Keratinocyte (primary cell): ENCODE measurements around the gene HEATR9. TPM values are rescaled to one million over a fixed set of nuclear protein-coding genes. Genes with fewer than 3 reads are reported as not detected.

Source experiments
- DNase-seq: peaks from one replicate; pipeline ENCODE4 v3.0.0-alpha.2; 2011; ENCODE audit warnings: low read depth, missing footprints, low spot score
- FAIRE-seq: peaks from 2 replicates; lab custom pipeline; 2011; peaks lifted over from hg19 to GRCh38; lab: Jason Lieb, UNC
- H2AFZ ChIP-seq: 2 replicates; pipeline ENCODE4 v1.6.0; 2012; ENCODE audit warnings: low read length, control low read depth, inconsistent platforms; ENCODE audit not compliant: control insufficient read depth
- H3K27ac ChIP-seq: 2 replicates; pipeline ENCODE4 v1.5.1; 2011; ENCODE audit warnings: low read length; ENCODE audit not compliant: control insufficient read depth, insufficient read depth
- H3K27me3 ChIP-seq: 3 replicates; pipeline ENCODE4 v1.6.0; 2011; ENCODE audit warnings: low read length; ENCODE audit not compliant: control insufficient read depth, insufficient read depth; ENCODE audit errors: extremely low read depth
- H3K36me3 ChIP-seq, 2 experiments: 2 replicates in 1 of 2; 3 replicates in 1 of 2; pipeline ENCODE4 v1.5.1; 2011; ENCODE audit warnings: low read length in 2 of 2, mild to moderate bottlenecking in 1 of 2; ENCODE audit not compliant: control insufficient read depth in 2 of 2, insufficient read depth in 2 of 2; ENCODE audit errors: extremely low read depth in 1 of 2
- H3K4me1 ChIP-seq: 3 replicates; pipeline ENCODE4 v1.5.1; 2011; ENCODE audit warnings: low read length; ENCODE audit not compliant: control insufficient read depth, insufficient read depth; ENCODE audit errors: extremely low read depth
- H3K4me2 ChIP-seq: 3 replicates; pipeline ENCODE4 v1.6.0; 2011; ENCODE audit warnings: low read depth, low read length; ENCODE audit not compliant: control insufficient read depth, insufficient read depth; ENCODE audit errors: extremely low read depth
- H3K4me3 ChIP-seq, 3 experiments: fragments of 200-600 bp in 1 of 3; sonication (generic) in 1 of 3; 2 replicates in 2 of 3; 3 replicates in 1 of 3; pipeline ENCODE4 v1.5.1; 2011 to 2016; ENCODE audit warnings: low read length in 3 of 3, mild to moderate bottlenecking in 3 of 3, control low read depth in 2 of 3, inconsistent platforms in 1 of 3, low read depth in 1 of 3, mixed read lengths in 1 of 3, mixed run types in 1 of 3, moderate library complexity in 1 of 3; ENCODE audit not compliant: control insufficient read depth in 2 of 3, insufficient read depth in 2 of 3; ENCODE audit errors: extremely low read depth in 1 of 3
- H3K79me2 ChIP-seq: 2 replicates; pipeline ENCODE4 v1.6.0; 2012; ENCODE audit warnings: low read length; ENCODE audit not compliant: control insufficient read depth, insufficient read depth
- H3K9ac ChIP-seq: 3 replicates; pipeline ENCODE4 v1.6.0; 2011; ENCODE audit warnings: low read length; ENCODE audit not compliant: control insufficient read depth, insufficient read depth; ENCODE audit errors: extremely low read depth
- H3K9me1 ChIP-seq: 3 replicates; pipeline ENCODE4 v1.6.0; 2011; ENCODE audit warnings: low read length; ENCODE audit not compliant: control insufficient read depth, insufficient read depth; ENCODE audit errors: extremely low read depth
- H3K9me3 ChIP-seq: 2 replicates; pipeline ENCODE4 v1.5.1; 2012; ENCODE audit warnings: low read depth, low read length; ENCODE audit not compliant: control insufficient read depth
- H4K20me1 ChIP-seq: 3 replicates; pipeline ENCODE4 v1.6.0; 2011; ENCODE audit warnings: low read length; ENCODE audit not compliant: control insufficient read depth, insufficient read depth; ENCODE audit errors: extremely low read depth
- EZH2 ChIP-seq: IDR thresholded peaks from one replicate; pipeline ENCODE4 v1.6.1; 2012; ENCODE audit warnings: inconsistent platforms, mild to moderate bottlenecking, low read length, moderate library complexity
- dilution Hi-C: fragments of 300-500 bp; cut with MboI; formaldehyde crosslinking; loops from one replicate; pipeline ENCODE4 v1.7.0; 2020; ENCODE audit warnings: low sequenced_read_pairs; ENCODE audit not compliant: extremely low pct_ligation_motif_present
- polyA plus RNA-seq, 5 experiments: library from polyadenylated mRNA; depleted of rRNA in 3 of 5; stranded (reverse) in 3 of 5; stranded (forward) in 1 of 5; unstranded in 1 of 5; fragments of >200 nt; gene quantifications; 1 replicate in 1 of 5; 2 replicates in 3 of 5; 3 replicates in 1 of 5; pipeline versions ENCODE4 v1.2.1 to v1.2.3, GENCODE V29; 2011 to 2012; ENCODE audit warnings: missing spikeins in 2 of 5, low read depth in 1 of 5, low replicate concordance in 1 of 5
- TF ChIP-seq, protein P1 (sequence below), 3 experiments: IDR thresholded peaks in 1 of 3; conservative IDR thresholded peaks in 1 of 3; optimal IDR thresholded peaks in 1 of 3; 2 replicates in 2 of 3; 3 replicates in 1 of 3; pipeline versions ENCODE3 to v1.5.1; 2011; ENCODE audit warnings: low read length in 3 of 3, mild to moderate bottlenecking in 3 of 3, moderate library complexity in 2 of 3, control low read depth in 1 of 3, inconsistent platforms in 1 of 3; ENCODE audit not compliant: insufficient read depth in 2 of 3; ENCODE audit errors: extremely low read depth in 1 of 3

Gene HEATR9
- polyA plus RNA-seq, 1 donor (not counting 4 experiments of a cell fraction or from before 2014, with no cell fraction given) = not detected

DNA sequence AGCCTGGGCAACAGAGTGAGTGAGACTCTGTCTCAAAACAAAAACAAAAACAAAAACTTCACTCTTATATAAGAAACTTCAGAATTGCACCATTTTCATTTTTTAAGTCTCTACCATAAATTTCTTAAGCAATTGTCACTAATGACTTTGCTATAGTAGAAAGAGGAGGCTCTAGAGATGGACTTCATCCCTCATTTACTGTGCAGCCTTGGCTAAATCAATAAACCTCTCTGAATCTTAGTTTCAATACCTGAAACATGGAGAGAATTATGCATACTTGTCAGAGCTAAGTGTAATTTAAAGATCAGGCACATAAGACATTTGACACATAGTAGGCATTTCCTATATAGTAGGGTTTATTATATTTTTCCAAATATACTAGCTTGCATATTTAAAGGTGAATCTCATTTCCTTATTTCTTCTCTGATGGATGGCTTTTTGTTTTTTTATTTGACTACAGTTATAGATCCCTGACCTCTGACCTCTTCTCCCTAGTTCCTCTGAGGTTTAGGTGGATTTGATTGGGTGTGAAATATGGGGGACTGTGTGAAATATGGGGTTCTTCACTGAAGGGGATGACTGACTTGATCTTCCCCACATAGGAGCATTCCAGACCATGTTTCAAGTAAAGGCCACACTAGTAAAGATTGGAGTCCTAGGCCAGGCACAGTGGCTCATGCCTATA, 8.8 kb upstream of the HEATR9 start:
- Histone ChIP-seq H2AFZ (no peak overlapping the region), H3K9ac (no peak overlapping the region), H3K79me2 (no peaks in the 10 kb centered on the region), H3K27me3 (no peaks in the 10 kb centered on the region), H3K4me2 (no peak overlapping the region), H3K9me3 (no peaks in the 10 kb centered on the region), H3K4me1 (peaks cover 5% of the 10 kb centered on the region), H3K4me3 (no peak overlapping the region), H3K36me3 (no peaks in the 10 kb centered on the region), H3K9me1 (no peaks in the 10 kb centered on the region), H3K27ac (no peak overlapping the region), H4K20me1 (no peaks in the 10 kb centered on the region)
- DNase-seq (no peak), FAIRE-seq (no peak)
- TF ChIP-seq, protein P1, sequence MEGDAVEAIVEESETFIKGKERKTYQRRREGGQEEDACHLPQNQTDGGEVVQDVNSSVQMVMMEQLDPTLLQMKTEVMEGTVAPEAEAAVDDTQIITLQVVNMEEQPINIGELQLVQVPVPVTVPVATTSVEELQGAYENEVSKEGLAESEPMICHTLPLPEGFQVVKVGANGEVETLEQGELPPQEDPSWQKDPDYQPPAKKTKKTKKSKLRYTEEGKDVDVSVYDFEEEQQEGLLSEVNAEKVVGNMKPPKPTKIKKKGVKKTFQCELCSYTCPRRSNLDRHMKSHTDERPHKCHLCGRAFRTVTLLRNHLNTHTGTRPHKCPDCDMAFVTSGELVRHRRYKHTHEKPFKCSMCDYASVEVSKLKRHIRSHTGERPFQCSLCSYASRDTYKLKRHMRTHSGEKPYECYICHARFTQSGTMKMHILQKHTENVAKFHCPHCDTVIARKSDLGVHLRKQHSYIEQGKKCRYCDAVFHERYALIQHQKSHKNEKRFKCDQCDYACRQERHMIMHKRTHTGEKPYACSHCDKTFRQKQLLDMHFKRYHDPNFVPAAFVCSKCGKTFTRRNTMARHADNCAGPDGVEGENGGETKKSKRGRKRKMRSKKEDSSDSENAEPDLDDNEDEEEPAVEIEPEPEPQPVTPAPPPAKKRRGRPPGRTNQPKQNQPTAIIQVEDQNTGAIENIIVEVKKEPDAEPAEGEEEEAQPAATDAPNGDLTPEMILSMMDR (optimal IDR thresholded peaks at IDR 0.05 in 1 of 3, IDR thresholded peaks at IDR 0.05 in 1 of 3, conservative IDR thresholded peaks at IDR 0.05 in 1 of 3; ENCODE audit: extremely low read depth in 1 of 3, insufficient read depth in 2 of 3, low read length in 3 of 3) = no peak
- TF ChIP-seq EZH2 = no peak
- dilution Hi-C loops = no loop called here

- dilution Hi-C loops = no loop called here
- no peaks in the 10 kb centered on the region for H3K9me3 ChIP-seq
- H3K9me1 ChIP-seq = no peaks in the 10 kb centered on the region
Observed at GRCh38 chr17:35876534-35876933, 7.8 kb upstream of the HEATR9 start.

More at GRCh38 chr17:35876534-35876933, 7.8 kb upstream of the HEATR9 start:
- Histone ChIP-seq H3K4me1 (peaks cover 5% of the 10 kb centered on the region), H3K36me3 (no peaks in the 10 kb centered on the region), H4K20me1 (no peaks in the 10 kb centered on the region), H3K27ac (no peak overlapping the region), H3K4me3 (no peak overlapping the region), H3K9ac (no peak overlapping the region), H3K4me2 (no peak overlapping the region), H3K79me2 (no peaks in the 10 kb centered on the region), H3K27me3 (no peaks in the 10 kb centered on the region), H2AFZ (no peak overlapping the region)
- FAIRE-seq (no peak), DNase-seq (no peak)
- TF ChIP-seq, protein P1 (optimal IDR thresholded peaks at IDR 0.05 in 1 of 3, IDR thresholded peaks at IDR 0.05 in 1 of 3, conservative IDR thresholded peaks at IDR 0.05 in 1 of 3; ENCODE audit: extremely low read depth in 1 of 3, insufficient read depth in 2 of 3, low read length in 3 of 3) = no peak
- no peak for TF ChIP-seq EZH2
